B cell (primary cell): Measurements from ENCODE around the gene RMI1. TPM values are rescaled to one million over a fixed set of nuclear protein-coding genes. Genes with fewer than 3 reads are reported as not detected.
A peak's percentile ranks its signal among the peaks of the same experiment; 100 is the strongest.

Experiments used
- ATAC-seq: fragments of 200-7000 bp; cut with Tn5 transposase; one replicate; pipeline ENCODE4 v1.10.0; 2021; ENCODE audit warnings: low read depth, mild to moderate bottlenecking, moderate number of reproducible peaks, moderate library complexity
- CTCF ChIA-PET: fragments of 350-600 bp; sonication (Branson Sonifier 250); formaldehyde crosslinking; loops from one replicate; lab custom pipeline; 2021; ENCODE audit warnings: antibody characterized with exemption, inconsistent platforms; lab: Charles Lee
- POLR2A ChIA-PET: fragments of 350-600 bp; sonication (Branson Sonifier 250); formaldehyde crosslinking; loops from one replicate; lab custom pipeline; 2021; ENCODE audit warnings: antibody characterized with exemption; lab: Charles Lee
- DNase-seq: peaks from one replicate; pipeline ENCODE4 v3.0.0; 2013
- H2AFZ ChIP-seq: 2 replicates; pipeline ENCODE4 v1.6.1; 2012; ENCODE audit warnings: mild to moderate bottlenecking, low read depth, low read length; ENCODE audit not compliant: insufficient read depth, poor library complexity, severe bottlenecking
- H3K27ac ChIP-seq, 2 donors: 1 replicate in 1 of 2; 2 replicates in 1 of 2; pipeline ENCODE4 v1.5.1; 2012 to 2013; ENCODE audit warnings: low read length in 2 of 2, mild to moderate bottlenecking in 2 of 2, moderate library complexity in 1 of 2
- H3K27me3 ChIP-seq, 4 experiments: fragments of 200-600 bp in 1 of 4; sonication (generic) in 1 of 4; replicated peaks in 1 of 4; 1 replicate in 2 of 4; 2 replicates in 2 of 4; pipeline versions ENCODE4 v1.6.1 to v1.7.0; 2013 to 2016; ENCODE audit warnings: low read length in 3 of 4, mild to moderate bottlenecking in 2 of 4, mixed read lengths in 1 of 4, moderate library complexity in 1 of 4; ENCODE audit not compliant: insufficient read depth in 4 of 4, control insufficient read depth in 3 of 4; ENCODE audit errors: control extremely low read depth in 1 of 4
- H3K36me3 ChIP-seq, 2 experiments: replicated peaks in 1 of 2; 1 replicate in 1 of 2; 2 replicates in 1 of 2; pipeline versions ENCODE4 v1.6.1 to v1.7.1; 2013; ENCODE audit warnings: low read length in 1 of 2; ENCODE audit not compliant: insufficient read depth in 2 of 2, control insufficient read depth in 1 of 2; ENCODE audit errors: control extremely low read depth in 1 of 2, extremely low read depth in 1 of 2
- H3K4me1 ChIP-seq, 2 donors: fragments of 200-600 bp in 1 of 2; sonication (generic) in 1 of 2; 1 replicate in 1 of 2; 2 replicates in 1 of 2; pipeline versions ENCODE4 v1.5.1 to v1.6.1; 2013 to 2017; ENCODE audit warnings: low read length in 2 of 2; ENCODE audit not compliant: control insufficient read depth in 2 of 2, insufficient read depth in 2 of 2
- H3K4me2 ChIP-seq: replicated peaks from 2 replicates; pipeline ENCODE3; 2012; ENCODE audit warnings: mild to moderate bottlenecking, low read depth, low read length; ENCODE audit not compliant: poor library complexity, severe bottlenecking
- H3K4me3 ChIP-seq, 5 experiments: fragments of 200-600 bp in 1 of 5; sonication (generic) in 1 of 5; 1 replicate in 3 of 5; 2 replicates in 2 of 5; pipeline versions ENCODE4 v1.5.1 to v1.7.0; 2011 to 2016; ENCODE audit warnings: low read length in 4 of 5, mild to moderate bottlenecking in 4 of 5, low read depth in 2 of 5, control low read depth in 1 of 5, moderate library complexity in 1 of 5; ENCODE audit not compliant: insufficient read depth in 1 of 5; ENCODE audit errors: control extremely low read depth in 1 of 5, extremely low read depth in 1 of 5
- H3K79me2 ChIP-seq: fragments of 200-600 bp; sonication (generic); one replicate; pipeline ENCODE4 v1.6.0; 2016; ENCODE audit warnings: low read length; ENCODE audit not compliant: control insufficient read depth, insufficient read depth
- H3K9ac ChIP-seq: fragments of 200-600 bp; sonication (generic); 2 replicates; pipeline ENCODE4 v1.6.1; 2017; ENCODE audit warnings: mild to moderate bottlenecking, low read length, moderate library complexity
- H3K9me3 ChIP-seq, 3 donors: one replicate each; pipeline versions ENCODE4 v1.6.1 to v1.7.1; 2013; ENCODE audit warnings: low read length in 2 of 3; ENCODE audit not compliant: control insufficient read depth in 2 of 3, insufficient read depth in 1 of 3; ENCODE audit errors: control extremely low read depth in 1 of 3
- H4K20me1 ChIP-seq: 2 replicates; pipeline ENCODE4 v1.6.0; 2012; ENCODE audit warnings: mild to moderate bottlenecking, low read length; ENCODE audit not compliant: insufficient read depth, control insufficient read depth, poor library complexity, severe bottlenecking
- H3K27ac Mint-ChIP-seq: one replicate; pipeline ENCODE4 v1.8.0; 2021; ENCODE audit warnings: mixed read lengths
- H3K27me3 Mint-ChIP-seq: one replicate; pipeline ENCODE4 v1.8.0; 2021; ENCODE audit warnings: mixed read lengths
- H3K4me1 Mint-ChIP-seq: one replicate; pipeline ENCODE4 v1.8.0; 2021; ENCODE audit warnings: mixed read lengths
- H3K4me3 Mint-ChIP-seq: one replicate; pipeline ENCODE4 v1.8.0; 2021; ENCODE audit warnings: mixed read lengths
- H3K9me3 Mint-ChIP-seq: one replicate; pipeline ENCODE4 v1.8.0; 2022; ENCODE audit warnings: mixed read lengths; ENCODE audit not compliant: insufficient read depth
- EZH2 ChIP-seq: IDR thresholded peaks from 2 replicates; pipeline ENCODE4 v1.6.1; 2012; ENCODE audit warnings: borderline replicate concordance, low read depth, mild to moderate bottlenecking, moderate library complexity, low read length; ENCODE audit not compliant: insufficient read depth, poor library complexity, severe bottlenecking
- WGBS: methylation state at CpG from one replicate; pipeline ENCODE4 v1.1.5; 2013; ENCODE audit warnings: missing lambda C conversion rate; ENCODE audit not compliant: insufficient coverage; 5-methylcytosine and 5-hydroxymethylcytosine counted together
- intact Hi-C: fragments of 100-400 bp; cut with micrococcal nuclease; formaldehyde crosslinking; loops from one replicate; pipeline ENCODE4 v1.10.0; 2022
- polyA plus RNA-seq: library from polyadenylated mRNA; depleted of rRNA; stranded (reverse); fragments of >200 nt; gene quantifications from 2 replicates; pipeline ENCODE4 v1.2.3, GENCODE V29; 2012
- total RNA-seq, 2 donors: library from RNA; stranded (reverse); fragments of 120-200 nt in 1 of 2; gene quantifications; 1 replicate in 1 of 2; 2 replicates in 1 of 2; pipeline versions ENCODE4 v1.2.3 to v1.2.4, GENCODE V29; 2013 to 2022
- TF ChIP-seq, protein P1 (sequence below): fragments of 200-600 bp; IDR thresholded peaks from one replicate; pipeline ENCODE4 v1.8.0; 2022; ENCODE audit warnings: antibody characterized with exemption, mild to moderate bottlenecking

The RMI1 gene
- total and polyA plus RNA-seq, 2 donors (not counting 1 experiment from before 2014, with no cell fraction given) = 2.0 to 8.6 TPM

DNA sequence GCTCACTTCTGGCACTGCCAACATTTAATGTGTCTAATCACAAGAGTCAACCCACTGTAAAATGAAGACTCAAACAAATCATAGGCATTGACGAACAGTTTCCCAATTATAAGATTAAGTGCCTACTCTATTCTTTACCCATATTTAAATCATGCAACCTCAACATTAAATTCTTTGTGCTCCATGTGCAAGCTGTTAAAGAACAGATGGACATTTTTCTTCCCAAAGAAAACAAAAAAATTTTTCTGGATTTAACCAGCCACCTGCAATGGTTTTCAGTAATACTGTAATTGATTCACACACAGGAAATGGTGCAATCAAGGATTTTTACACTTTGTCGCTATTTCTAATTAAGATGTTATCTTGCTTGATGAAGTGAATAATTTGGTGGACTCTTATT, 4.2 kb upstream of the RMI1 start:
- peaks cover 45% of the 10 kb centered on the region for H3K4me1 Mint-ChIP-seq
- Histone ChIP-seq H4K20me1 (peaks cover 78% of the 10 kb centered on the region), H3K9me3 (no peaks in the 10 kb centered on the region), H3K36me3 (peaks cover 15 to 68% of the 10 kb centered on the region in 2 experiments), H3K4me3 (no peak overlapping the region), H3K4me1 (peaks cover 13% of the 10 kb centered on the region in 2 donors), H3K27me3 (no peaks in the 10 kb centered on the region), H3K9ac (no peak overlapping the region), H3K79me2 (peaks cover 80% of the 10 kb centered on the region), H3K27ac (no peak overlapping the region), H3K4me2 (no peak overlapping the region), H2AFZ (no peak overlapping the region)
- intact Hi-C loops = no loop called here
- DNase-seq = no peak
- CTCF ChIA-PET = interaction anchor here (0.7 to 1.1 kb wide), 2 partner anchors 18 to 55 kb away, joined by 3 read pairs; no protein-coding TSS in a partner anchor
- no peak for ATAC-seq
- 100% methylated on average over 1 of the region's 2 CpGs for WGBS
- no peak overlapping the region for H3K4me3 Mint-ChIP-seq
- no peaks in the 10 kb centered on the region for H3K9me3 Mint-ChIP-seq
- TF ChIP-seq EZH2 = no peak
- TF ChIP-seq, protein P1, sequence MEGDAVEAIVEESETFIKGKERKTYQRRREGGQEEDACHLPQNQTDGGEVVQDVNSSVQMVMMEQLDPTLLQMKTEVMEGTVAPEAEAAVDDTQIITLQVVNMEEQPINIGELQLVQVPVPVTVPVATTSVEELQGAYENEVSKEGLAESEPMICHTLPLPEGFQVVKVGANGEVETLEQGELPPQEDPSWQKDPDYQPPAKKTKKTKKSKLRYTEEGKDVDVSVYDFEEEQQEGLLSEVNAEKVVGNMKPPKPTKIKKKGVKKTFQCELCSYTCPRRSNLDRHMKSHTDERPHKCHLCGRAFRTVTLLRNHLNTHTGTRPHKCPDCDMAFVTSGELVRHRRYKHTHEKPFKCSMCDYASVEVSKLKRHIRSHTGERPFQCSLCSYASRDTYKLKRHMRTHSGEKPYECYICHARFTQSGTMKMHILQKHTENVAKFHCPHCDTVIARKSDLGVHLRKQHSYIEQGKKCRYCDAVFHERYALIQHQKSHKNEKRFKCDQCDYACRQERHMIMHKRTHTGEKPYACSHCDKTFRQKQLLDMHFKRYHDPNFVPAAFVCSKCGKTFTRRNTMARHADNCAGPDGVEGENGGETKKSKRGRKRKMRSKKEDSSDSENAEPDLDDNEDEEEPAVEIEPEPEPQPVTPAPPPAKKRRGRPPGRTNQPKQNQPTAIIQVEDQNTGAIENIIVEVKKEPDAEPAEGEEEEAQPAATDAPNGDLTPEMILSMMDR = no peak
- no peak overlapping the region for H3K27ac Mint-ChIP-seq
- H3K27me3 Mint-ChIP-seq = no peaks in the 10 kb centered on the region
- POLR2A ChIA-PET = no interaction called here

DNA sequence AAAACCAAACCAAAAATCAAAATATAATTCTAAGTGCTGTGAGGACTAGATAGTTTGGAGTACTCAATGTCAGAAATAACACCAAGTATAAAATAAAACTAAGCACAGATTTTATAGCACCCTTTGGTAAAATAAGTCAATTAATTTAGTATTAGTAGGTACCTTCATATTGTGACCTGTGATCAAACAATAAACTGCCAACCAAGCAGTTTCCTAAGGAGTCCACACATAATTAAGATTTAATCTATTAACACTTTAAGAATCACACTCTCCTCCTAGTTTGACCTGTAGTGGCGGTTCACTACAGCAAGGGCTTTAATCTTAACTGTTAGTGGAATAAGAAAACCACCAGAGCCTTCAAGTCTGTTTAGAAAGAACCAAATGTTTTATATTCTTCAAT, 3.4 kb upstream of the RMI1 start:
- H3K4me3 Mint-ChIP-seq = peak overlapping the region; percentile 92
- Histone ChIP-seq H4K20me1 (peaks cover 70% of the 10 kb centered on the region), H3K79me2 (peaks cover 81% of the 10 kb centered on the region), H3K4me3 (peak overlapping the region in 1 of 5 experiments; percentile 99), H2AFZ (no peak overlapping the region), H3K4me2 (peak overlapping the region; percentile 81), H3K27me3 (no peaks in the 10 kb centered on the region), H3K9me3 (no peaks in the 10 kb centered on the region), H3K27ac (no peak overlapping the region), H3K9ac (no peak overlapping the region), H3K4me1 (peaks cover 18% of the 10 kb centered on the region in 2 donors), H3K36me3 (peaks cover 12 to 60% of the 10 kb centered on the region in 2 experiments)
- no peak overlapping the region for H3K27ac Mint-ChIP-seq
- TF ChIP-seq, protein P1 = no peak
- no peak for TF ChIP-seq EZH2
- no peaks in the 10 kb centered on the region for H3K9me3 Mint-ChIP-seq
- POLR2A ChIA-PET = no interaction called here
- intact Hi-C loops = no loop called here
- H3K27me3 Mint-ChIP-seq = no peaks in the 10 kb centered on the region
- no CpG with 5 or more reads among the region's 1 CpG for WGBS
- no peak for ATAC-seq
- CTCF ChIA-PET = interaction anchor here (1.1 kb wide), 1 partner anchor 17 kb away, joined by 3 read pairs; no protein-coding TSS in a partner anchor
- DNase-seq = no peak
- peaks cover 43% of the 10 kb centered on the region for H3K4me1 Mint-ChIP-seq
